Measurements from ENCODE around the gene PLAC8L1. TPM values are rescaled to one million over a fixed set of nuclear protein-coding genes. Genes with fewer than 3 reads are reported as not detected.

Gene PLAC8L1
- total RNA-seq, 2 donors from 2014 or later = not detected

DNA sequence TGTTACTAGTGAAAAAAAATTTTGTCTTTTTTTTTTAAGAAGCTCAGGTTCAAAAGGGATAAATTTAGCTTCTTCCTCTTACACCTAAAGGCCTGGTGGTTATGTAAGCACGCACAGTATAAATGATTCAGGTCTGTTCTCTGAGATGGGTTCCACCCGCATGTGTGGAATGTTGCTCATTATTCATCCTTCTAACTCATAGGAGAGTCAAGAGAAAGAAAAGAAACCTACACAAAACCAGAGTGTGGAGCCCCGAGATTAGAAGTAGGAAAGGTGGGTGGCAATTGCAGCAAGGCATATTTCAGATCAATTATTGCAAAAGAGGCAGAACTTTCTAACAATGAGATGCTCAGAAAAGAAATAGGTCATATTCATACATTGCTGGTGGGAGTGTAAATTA lies 13.5 kb downstream of the PLAC8L1 start:
- no peak overlapping the region for H3K27ac ChIP-seq
- no peaks in the 10 kb centered on the region for H3K4me1 ChIP-seq
- H3K27me3 ChIP-seq = no peaks in the 10 kb centered on the region
- H3K36me3 ChIP-seq = no peaks in the 10 kb centered on the region
- no peak overlapping the region for H3K9ac ChIP-seq (ENCODE audit: low read depth in 2 of 2, low read length in 2 of 2)
- H3K9me3 ChIP-seq = no peaks in the 10 kb centered on the region
- intact Hi-C loops (cut with DNase I) = no loop called here
- H3K4me3 ChIP-seq = no peak overlapping the region
- TF ChIP-seq, protein P1, sequence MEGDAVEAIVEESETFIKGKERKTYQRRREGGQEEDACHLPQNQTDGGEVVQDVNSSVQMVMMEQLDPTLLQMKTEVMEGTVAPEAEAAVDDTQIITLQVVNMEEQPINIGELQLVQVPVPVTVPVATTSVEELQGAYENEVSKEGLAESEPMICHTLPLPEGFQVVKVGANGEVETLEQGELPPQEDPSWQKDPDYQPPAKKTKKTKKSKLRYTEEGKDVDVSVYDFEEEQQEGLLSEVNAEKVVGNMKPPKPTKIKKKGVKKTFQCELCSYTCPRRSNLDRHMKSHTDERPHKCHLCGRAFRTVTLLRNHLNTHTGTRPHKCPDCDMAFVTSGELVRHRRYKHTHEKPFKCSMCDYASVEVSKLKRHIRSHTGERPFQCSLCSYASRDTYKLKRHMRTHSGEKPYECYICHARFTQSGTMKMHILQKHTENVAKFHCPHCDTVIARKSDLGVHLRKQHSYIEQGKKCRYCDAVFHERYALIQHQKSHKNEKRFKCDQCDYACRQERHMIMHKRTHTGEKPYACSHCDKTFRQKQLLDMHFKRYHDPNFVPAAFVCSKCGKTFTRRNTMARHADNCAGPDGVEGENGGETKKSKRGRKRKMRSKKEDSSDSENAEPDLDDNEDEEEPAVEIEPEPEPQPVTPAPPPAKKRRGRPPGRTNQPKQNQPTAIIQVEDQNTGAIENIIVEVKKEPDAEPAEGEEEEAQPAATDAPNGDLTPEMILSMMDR (IDR thresholded peaks at IDR 0.05) = no peak
- DNase-seq = no peak

DNA sequence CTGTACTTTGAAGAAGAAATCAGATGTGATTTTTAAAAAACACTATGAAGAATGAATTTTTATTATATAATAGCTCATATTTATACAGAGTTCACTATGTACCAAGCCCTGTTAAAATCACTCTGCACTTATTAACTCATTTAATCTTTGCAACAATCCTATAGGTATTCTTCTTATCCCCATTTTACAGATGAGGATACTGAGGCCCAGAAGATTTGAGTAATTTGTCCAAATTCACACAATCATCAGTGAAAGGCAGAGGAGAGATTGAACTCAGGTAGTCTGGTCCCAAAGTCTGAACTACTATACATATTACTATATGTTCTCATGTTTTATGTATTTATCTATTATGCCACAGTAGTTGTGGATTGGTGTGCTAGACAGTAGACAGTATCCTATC lies 16.1 kb downstream of the PLAC8L1 start:
- no peaks in the 10 kb centered on the region for H3K4me1 ChIP-seq
- intact Hi-C loops (cut with DNase I) = no loop called here
- H3K4me3 ChIP-seq = no peak overlapping the region
- no peaks in the 10 kb centered on the region for H3K36me3 ChIP-seq
- H3K27ac ChIP-seq = no peak overlapping the region
- TF ChIP-seq, protein P1 (IDR thresholded peaks at IDR 0.05) = no peak
- H3K9ac ChIP-seq (ENCODE audit: low read depth in 2 of 2, low read length in 2 of 2) = no peak overlapping the region
- no peak for DNase-seq
- no peaks in the 10 kb centered on the region for H3K9me3 ChIP-seq
- no peaks in the 10 kb centered on the region for H3K27me3 ChIP-seq

DNA sequence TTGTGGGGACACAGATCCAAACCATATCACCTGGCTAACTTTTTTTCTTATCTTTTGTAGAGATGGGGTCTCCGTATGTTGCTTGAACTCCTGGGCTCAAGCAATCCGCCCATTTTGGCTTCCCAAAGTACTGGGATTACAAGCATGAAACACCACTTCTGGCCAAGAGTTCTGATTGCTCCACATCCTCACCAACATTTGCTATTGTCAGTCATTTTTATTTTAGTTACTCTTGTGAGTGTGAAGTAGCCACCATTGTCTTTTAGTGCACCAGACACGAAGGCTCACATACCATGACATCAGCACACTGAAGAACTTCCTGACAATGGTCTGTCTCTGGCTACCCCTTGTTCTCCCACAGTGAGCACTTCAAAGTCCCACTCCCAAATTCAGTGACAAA lies 17.3 kb downstream of the PLAC8L1 start:
- TF ChIP-seq, protein P1 (IDR thresholded peaks at IDR 0.05) = no peak
- H3K27ac ChIP-seq = no peak overlapping the region
- intact Hi-C loops (cut with DNase I) = no loop called here
- no peak for DNase-seq
- no peaks in the 10 kb centered on the region for H3K27me3 ChIP-seq
- no peak overlapping the region for H3K9ac ChIP-seq (ENCODE audit: low read depth in 2 of 2, low read length in 2 of 2)
- H3K4me3 ChIP-seq = no peak overlapping the region
- no peaks in the 10 kb centered on the region for H3K9me3 ChIP-seq
- no peaks in the 10 kb centered on the region for H3K4me1 ChIP-seq
- no peaks in the 10 kb centered on the region for H3K36me3 ChIP-seq

DNA sequence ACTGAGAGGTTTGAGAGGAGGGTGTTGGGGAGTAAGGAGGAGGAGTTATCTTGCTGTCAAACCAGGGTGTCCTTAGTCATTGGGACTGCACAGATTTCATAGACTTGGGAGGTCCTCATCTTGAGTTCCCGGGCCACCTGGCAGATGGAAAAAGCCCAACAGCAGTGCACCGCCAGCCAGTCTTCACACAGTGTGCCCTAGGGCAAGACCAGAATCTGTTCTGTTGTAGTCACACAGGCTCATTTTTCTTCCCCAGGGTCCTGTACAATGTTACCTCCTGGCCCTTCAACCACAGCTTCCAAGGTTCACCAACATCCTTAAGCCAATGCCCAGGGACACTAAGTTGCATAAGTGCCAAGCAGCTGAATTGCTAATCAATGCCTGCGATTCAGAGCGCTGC lies 21.0 kb downstream of the PLAC8L1 start:
- Histone ChIP-seq H3K4me3 (no peak overlapping the region), H3K9me3 (no peaks in the 10 kb centered on the region), H3K27ac (no peak overlapping the region), H3K36me3 (no peaks in the 10 kb centered on the region), H3K27me3 (no peaks in the 10 kb centered on the region), H3K4me1 (no peaks in the 10 kb centered on the region), H3K9ac (ENCODE audit: low read depth in 2 of 2, low read length in 2 of 2) (no peak overlapping the region)
- no peak for DNase-seq
- intact Hi-C loops (cut with DNase I) = no loop called here
- TF ChIP-seq, protein P1 (IDR thresholded peaks at IDR 0.05) = no peak

DNA sequence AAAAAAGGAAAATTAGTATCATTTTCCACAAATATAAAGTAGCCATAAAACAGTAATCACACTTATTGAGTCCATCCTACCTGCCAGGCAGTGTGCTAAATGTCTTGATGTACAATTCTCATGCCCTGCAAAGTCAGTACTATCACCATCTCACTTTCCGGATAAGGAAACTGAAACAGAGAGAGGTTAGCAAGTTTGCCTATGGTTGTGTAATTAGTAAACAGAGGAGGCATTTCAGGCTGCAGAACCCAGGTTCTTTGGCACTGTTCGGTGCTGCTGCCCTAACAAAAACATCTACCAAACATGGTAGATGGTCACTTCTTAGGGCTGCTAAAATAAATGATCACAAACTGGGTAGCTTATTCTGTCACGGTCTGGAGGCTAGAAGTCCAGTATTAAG lies 22.6 kb downstream of the PLAC8L1 start:
- no peaks in the 10 kb centered on the region for H3K27me3 ChIP-seq
- H3K9ac ChIP-seq (ENCODE audit: low read depth in 2 of 2, low read length in 2 of 2) = no peak overlapping the region
- H3K36me3 ChIP-seq = no peaks in the 10 kb centered on the region
- TF ChIP-seq, protein P1 (IDR thresholded peaks at IDR 0.05) = no peak
- intact Hi-C loops (cut with DNase I) = no loop called here
- no peaks in the 10 kb centered on the region for H3K4me1 ChIP-seq
- H3K9me3 ChIP-seq = no peaks in the 10 kb centered on the region
- DNase-seq = no peak
- no peak overlapping the region for H3K4me3 ChIP-seq
- H3K27ac ChIP-seq = no peak overlapping the region

DNA sequence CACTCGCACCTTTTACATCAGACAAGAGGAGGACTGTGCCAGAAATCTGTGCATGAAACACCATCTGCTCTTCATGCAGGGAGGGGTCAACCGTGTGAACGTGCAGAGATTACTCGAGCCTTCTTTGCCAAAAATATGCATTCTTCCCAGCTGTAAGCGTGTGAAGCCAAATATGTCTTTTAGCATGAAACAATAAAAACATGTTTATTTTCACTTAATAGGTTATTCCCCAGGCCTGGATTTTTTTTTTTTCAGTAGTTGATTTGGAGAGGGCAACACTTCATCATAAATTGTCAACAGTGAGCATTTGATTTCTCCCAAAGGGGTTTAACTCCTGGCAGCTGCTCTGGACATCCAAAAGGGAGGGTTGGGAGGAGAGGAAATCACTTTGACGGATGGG lies 23.8 kb downstream of the PLAC8L1 start:
- DNase-seq = no peak
- Histone ChIP-seq H3K36me3 (no peaks in the 10 kb centered on the region), H3K9ac (ENCODE audit: low read depth in 2 of 2, low read length in 2 of 2) (no peak overlapping the region), H3K27ac (no peak overlapping the region), H3K4me3 (no peak overlapping the region), H3K9me3 (no peaks in the 10 kb centered on the region), H3K4me1 (no peaks in the 10 kb centered on the region), H3K27me3 (no peaks in the 10 kb centered on the region)
- TF ChIP-seq, protein P1 (IDR thresholded peaks at IDR 0.05) = no peak
- intact Hi-C loops (cut with DNase I) = no loop called here

All from colonic mucosa (tissue), 4 donors.